Stimulated activated CD4-positive, alpha-beta T cell treated with anti-CD3 and anti-CD28 coated beads, Interleukin-1b, Interleukin-23, amount 100 ng/mL, for 48 hours (primary cell): Measurements from ENCODE around the gene PEAK3.

Experiments used
- DNase-seq: peaks from one replicate; pipeline ENCODE4 v3.0.0-alpha.2; 2020

The PEAK3 gene

GRCh38 chr19:2235381-2236063 is 46.5 kb downstream of the PEAK3 start:
- DNase-seq = no peak

- no peak for DNase-seq
Observed at GRCh38 chr19:2234996-2235380, 47.0 kb downstream of the PEAK3 start.

- DNase-seq = no peak
Observed at GRCh38 chr19:2233601-2234280, 48.2 kb downstream of the PEAK3 start.

GRCh38 chr19:2232286-2233151 is 49.5 kb downstream of the PEAK3 start:
- no peak for DNase-seq

GRCh38 chr19:2231621-2232221 is 50.3 kb downstream of the PEAK3 start:
- no peak for DNase-seq

- DNase-seq = no peak
Observed at GRCh38 chr19:2230807-2231533, 51.0 kb downstream of the PEAK3 start.

GRCh38 chr19:2230033-2230531 is 51.9 kb downstream of the PEAK3 start:
- DNase-seq = no peak

GRCh38 chr19:2229103-2230032 is 52.6 kb downstream of the PEAK3 start:
- no peak for DNase-seq

- DNase-seq = no peak
Observed at GRCh38 chr19:2228157-2229030, 53.6 kb downstream of the PEAK3 start.

- no peak for DNase-seq
Observed at GRCh38 chr19:2227415-2228156, 54.4 kb downstream of the PEAK3 start.

- DNase-seq = no peak
Observed at GRCh38 chr19:2226840-2227360, 55.1 kb downstream of the PEAK3 start.

GRCh38 chr19:2226051-2226839 is 55.7 kb downstream of the PEAK3 start:
- no peak for DNase-seq

- DNase-seq = no peak
Observed at GRCh38 chr19:2225415-2226050, 56.4 kb downstream of the PEAK3 start.

GRCh38 chr19:2224754-2225349 is 57.1 kb downstream of the PEAK3 start:
- DNase-seq = no peak
